Muscle of leg (tissue), 11 donors: ENCODE measurements around the gene GPC1. TPM values are rescaled to one million over a fixed set of nuclear protein-coding genes. Genes with fewer than 3 reads are reported as not detected.
"Not testable (repeated sequence)": the region's sequence is repeated elsewhere in the genome, so short reads cannot be mapped to it uniquely, and the experiment has no call there.

ENCODE experiments used
- DNase-seq: peaks from one replicate; pipeline ENCODE4 v3.0.0; 2013
- H3K27ac ChIP-seq: one replicate; pipeline ENCODE4 v1.5.1; 2013; ENCODE audit warnings: mild to moderate bottlenecking, low read length, control low read depth
- H3K27me3 ChIP-seq: one replicate; pipeline ENCODE4 v1.6.1; 2013; ENCODE audit warnings: low read length; ENCODE audit not compliant: control insufficient read depth, insufficient read depth
- H3K36me3 ChIP-seq: one replicate; pipeline ENCODE4 v1.6.1; 2013; ENCODE audit warnings: low read length; ENCODE audit not compliant: control insufficient read depth, insufficient read depth
- H3K4me1 ChIP-seq: one replicate; pipeline ENCODE4 v1.6.1; 2013; ENCODE audit warnings: low read length; ENCODE audit not compliant: control insufficient read depth, insufficient read depth
- H3K4me3 ChIP-seq: one replicate; pipeline ENCODE4 v1.5.1; 2013; ENCODE audit warnings: low read length, control low read depth
- H3K9me3 ChIP-seq: replicated peaks from 2 replicates; pipeline ENCODE4 v1.6.1; 2013; ENCODE audit warnings: low read depth, low read length; ENCODE audit not compliant: control insufficient read depth
- WGBS: methylation state at CpG from one replicate; pipeline ENCODE4 v1.1.5; 2013; ENCODE audit warnings: missing lambda C conversion rate; ENCODE audit not compliant: insufficient coverage; 5-methylcytosine and 5-hydroxymethylcytosine counted together
- polyA plus RNA-seq, 8 donors: library from polyadenylated mRNA; unstranded; fragments of 120-200 nt; gene quantifications; one replicate each; pipeline versions ENCODE4 v1.2.1 to v1.2.3, GENCODE V29; 2013; ENCODE audit warnings: inconsistent platforms in 1 of 8, low replicate concordance in 1 of 8; ENCODE audit not compliant: insufficient read length in 8 of 8, insufficient read depth in 1 of 8
- total RNA-seq: library from RNA; stranded (reverse); fragments of 120-200 nt; gene quantifications from one replicate; pipeline ENCODE4 v1.2.4, GENCODE V29; 2013

GPC1 gene
- total and polyA plus RNA-seq, 9 donors, result 21.1 to 111 (median 97.7) TPM

DNA sequence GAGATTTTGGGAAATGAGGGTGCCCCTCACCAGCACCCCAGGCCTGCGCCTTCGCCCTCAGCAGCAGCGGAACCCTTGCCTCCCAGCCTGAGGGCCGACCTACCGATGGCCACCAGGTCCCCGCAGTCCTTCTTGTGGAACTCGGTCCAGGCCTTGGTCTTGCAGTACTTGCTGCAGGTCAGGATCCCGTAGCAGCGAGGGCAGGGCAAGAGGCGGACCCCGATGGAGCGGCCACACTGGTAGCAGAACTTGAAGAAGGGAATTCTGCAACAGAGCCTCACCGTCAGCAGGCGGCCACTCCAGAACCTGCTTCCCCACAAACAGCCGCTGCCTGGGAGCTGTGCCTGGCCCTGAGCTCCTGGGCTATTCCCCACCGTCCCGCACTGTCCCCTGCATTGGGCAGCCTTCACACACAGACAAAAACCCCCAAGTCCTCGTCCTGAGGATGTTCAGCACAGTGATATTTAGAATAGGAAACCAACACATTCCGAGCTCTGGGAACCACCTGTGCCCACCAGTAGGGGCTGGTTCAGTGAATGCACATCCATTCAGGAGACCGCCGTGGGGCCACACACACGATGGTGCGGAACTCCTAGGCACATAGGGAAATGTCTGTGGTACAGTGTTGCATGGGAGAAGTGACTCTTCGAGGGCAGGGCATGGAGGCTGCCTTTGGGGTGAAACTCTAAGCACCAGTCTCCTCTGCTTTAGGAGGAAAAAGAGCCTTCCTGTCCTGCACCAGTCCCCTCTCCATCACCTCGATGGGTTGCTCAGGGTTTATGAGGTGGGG is 45.6 kb downstream of the GPC1 start:
- Histone ChIP-seq H3K4me1 (no peaks in the 10 kb centered on the region), H3K36me3 (no peaks in the 10 kb centered on the region), H3K27me3 (no peaks in the 10 kb centered on the region), H3K9me3 (no peaks in the 10 kb centered on the region), H3K27ac (no peak overlapping the region), H3K4me3 (no peak overlapping the region)
- no peak for DNase-seq
- WGBS, result 90% methylated on average over 22 of the region's 25 CpGs

DNA sequence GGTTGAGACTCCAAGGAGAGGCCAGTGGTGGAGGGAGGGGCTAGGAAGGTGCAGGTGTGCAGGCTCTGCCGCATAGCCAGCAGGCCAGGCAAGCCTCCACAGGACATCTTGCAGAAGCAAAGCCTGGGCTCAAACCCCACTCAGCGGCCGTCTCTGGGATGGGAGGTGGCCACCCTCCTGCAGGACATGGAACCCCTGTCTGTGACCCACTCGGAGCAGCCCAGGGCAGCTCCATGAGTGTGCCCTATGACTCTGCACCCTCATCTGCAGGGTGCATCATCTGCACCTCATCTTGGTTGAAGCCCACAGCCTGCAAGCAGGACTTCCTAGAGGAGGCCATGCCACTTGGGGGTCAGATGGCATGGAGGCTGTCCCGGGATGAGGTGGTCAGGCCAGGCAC is 46.3 kb downstream of the GPC1 start:
- no peaks in the 10 kb centered on the region for H3K4me1 ChIP-seq
- H3K27me3 ChIP-seq, result no peaks in the 10 kb centered on the region
- DNase-seq, result no peak
- no peaks in the 10 kb centered on the region for H3K36me3 ChIP-seq
- peaks cover 5% of the 10 kb centered on the region for H3K9me3 ChIP-seq
- H3K4me3 ChIP-seq, result no peak overlapping the region
- 86% methylated on average over 5 of the region's 5 CpGs for WGBS
- H3K27ac ChIP-seq, result no peak overlapping the region

DNA sequence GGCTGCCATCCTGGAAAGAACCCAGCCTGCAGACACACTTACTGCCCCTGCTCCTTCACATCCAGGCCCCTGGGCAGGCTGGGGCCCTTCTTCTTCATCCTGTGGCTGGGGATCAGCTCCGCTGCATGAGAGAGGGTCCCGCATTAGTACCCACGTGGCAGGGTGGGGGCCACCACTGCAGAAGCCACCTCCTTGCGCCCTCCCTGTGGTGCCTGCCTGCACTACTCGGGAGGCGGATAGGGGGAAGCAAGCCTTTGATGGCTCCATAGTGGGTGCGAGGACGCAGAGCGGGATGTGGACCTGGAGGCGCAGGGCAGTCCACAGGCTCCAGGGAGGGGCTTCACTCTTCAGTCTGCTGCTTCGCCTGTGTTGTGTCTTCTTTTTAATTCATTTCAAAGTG is 46.7 kb downstream of the GPC1 start:
- Histone ChIP-seq H3K4me3 (no peak overlapping the region), H3K27ac (no peak overlapping the region), H3K9me3 (peaks cover 8% of the 10 kb centered on the region), H3K4me1 (no peaks in the 10 kb centered on the region), H3K36me3 (no peaks in the 10 kb centered on the region), H3K27me3 (no peaks in the 10 kb centered on the region)
- 86% methylated on average over 7 of the region's 11 CpGs for WGBS
- no peak for DNase-seq

DNA sequence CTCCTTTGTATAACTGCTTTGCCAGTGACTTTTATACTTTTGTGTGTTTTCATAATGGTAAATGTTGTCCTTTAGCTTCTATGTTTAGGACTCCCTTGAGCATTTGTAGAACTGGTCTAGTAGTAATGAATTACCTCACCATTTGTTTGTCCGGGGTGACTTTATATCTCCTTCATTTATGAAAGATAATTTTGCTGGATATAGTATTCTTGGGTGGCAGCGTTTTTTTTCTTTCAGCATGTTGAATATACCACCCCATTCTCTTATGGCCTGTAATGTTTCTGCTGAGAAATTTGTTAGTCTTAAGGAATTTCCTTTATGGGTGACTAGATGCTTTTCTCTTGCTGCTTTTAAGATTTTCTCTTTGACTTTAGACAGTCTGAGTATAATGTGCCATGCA is 56.0 kb downstream of the GPC1 start:
- Histone ChIP-seq H3K27ac (no peak overlapping the region), H3K4me3 (no peak overlapping the region), H3K4me1 (no peaks in the 10 kb centered on the region), H3K9me3 (peaks cover 27% of the 10 kb centered on the region), H3K27me3 (no peaks in the 10 kb centered on the region), H3K36me3 (peaks cover 3% of the 10 kb centered on the region)
- DNase-seq, result no peak
- no CpG with 5 or more reads among the region's 2 CpGs for WGBS

DNA sequence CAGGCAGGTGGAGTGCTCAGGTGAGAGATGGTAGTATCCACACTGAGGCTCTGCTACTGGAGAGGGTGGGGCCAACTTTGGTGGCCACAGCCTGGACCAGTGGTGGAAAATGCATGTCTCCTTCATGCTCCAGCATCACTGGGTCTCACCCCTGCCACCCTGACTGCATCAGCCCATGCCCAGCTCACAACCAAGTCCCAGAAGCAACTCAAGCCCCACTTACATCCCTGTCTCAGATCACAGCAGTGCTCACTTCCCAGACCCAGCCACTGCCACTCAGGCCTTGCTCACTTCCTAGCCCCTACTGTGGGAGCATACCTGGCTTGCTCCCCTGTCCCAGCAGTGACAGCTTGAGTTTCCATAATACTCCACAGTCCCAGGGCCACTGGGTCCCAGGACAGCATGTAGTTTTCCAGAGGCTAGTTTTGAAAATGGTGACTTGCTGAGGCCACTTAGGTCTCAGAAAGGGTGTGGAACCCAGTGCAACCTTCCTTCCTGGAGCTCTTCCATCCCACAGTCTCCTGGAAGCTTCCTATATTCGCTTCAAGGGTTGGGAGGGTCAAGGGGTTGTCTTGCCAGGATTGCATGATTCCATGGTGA is 58.8 kb downstream of the GPC1 start:
- Histone ChIP-seq H3K27ac (no peak overlapping the region), H3K4me1 (no peaks in the 10 kb centered on the region), H3K36me3 (peaks cover 6% of the 10 kb centered on the region), H3K4me3 (no peak overlapping the region), H3K27me3 (no peaks in the 10 kb centered on the region), H3K9me3 (peaks cover 12% of the 10 kb centered on the region)
- WGBS, result no CpG with 5 or more reads among the region's 1 CpG
- DNase-seq, result no peak

DNA sequence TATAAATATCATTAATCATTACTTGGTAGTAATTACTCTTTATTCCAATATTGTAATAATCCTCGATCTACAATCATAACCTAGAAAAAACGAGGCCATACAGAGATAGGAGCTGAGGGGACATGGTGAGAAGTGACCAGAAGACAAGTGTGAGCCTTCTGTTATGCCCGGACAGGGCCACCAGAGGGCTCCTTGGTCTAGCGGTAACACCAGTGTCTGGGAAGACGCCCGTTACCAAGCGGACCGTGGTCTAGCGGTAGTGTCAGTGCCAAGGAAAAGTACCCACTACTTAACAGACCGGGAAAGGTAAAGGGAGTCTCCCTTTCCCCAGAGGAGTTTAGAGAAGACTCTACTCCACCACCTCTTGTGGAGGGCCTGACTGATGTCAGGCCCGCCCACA is 59.5 kb downstream of the GPC1 start:
- H3K4me3 ChIP-seq, H3K27me3 ChIP-seq, H3K4me1 ChIP-seq, H3K27ac ChIP-seq, H3K9me3 ChIP-seq, DNase-seq: not testable (repeated sequence)
- H3K36me3 ChIP-seq, result peaks cover 12% of the 10 kb centered on the region
- WGBS, result 76% methylated on average over 4 of the region's 11 CpGs

DNA sequence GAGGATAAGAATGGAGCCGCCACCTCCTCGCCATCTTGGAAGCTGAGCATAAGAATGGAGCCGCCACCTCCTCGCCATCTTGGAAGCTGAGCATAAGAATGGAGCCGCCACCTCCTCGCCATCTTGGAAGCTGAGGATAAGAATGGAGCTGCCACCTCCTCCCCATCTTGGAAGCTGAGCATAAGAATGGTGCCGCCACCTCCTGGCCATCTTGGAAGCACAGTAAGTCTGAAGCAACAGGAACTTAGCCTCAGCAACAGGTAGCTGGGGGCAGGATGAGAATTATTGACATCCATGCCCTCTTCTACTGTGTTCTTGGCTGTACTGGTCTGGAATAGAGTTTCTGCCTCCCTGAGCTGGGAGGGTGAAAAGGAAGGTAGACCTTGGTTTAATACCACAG is 61.6 kb downstream of the GPC1 start:
- H3K27ac ChIP-seq, H3K4me3 ChIP-seq, DNase-seq, H3K4me1 ChIP-seq, H3K27me3 ChIP-seq, H3K9me3 ChIP-seq: not testable (repeated sequence)
- peaks cover 14% of the 10 kb centered on the region for H3K36me3 ChIP-seq
- WGBS, result 93% methylated on average over 6 of the region's 7 CpGs

DNA sequence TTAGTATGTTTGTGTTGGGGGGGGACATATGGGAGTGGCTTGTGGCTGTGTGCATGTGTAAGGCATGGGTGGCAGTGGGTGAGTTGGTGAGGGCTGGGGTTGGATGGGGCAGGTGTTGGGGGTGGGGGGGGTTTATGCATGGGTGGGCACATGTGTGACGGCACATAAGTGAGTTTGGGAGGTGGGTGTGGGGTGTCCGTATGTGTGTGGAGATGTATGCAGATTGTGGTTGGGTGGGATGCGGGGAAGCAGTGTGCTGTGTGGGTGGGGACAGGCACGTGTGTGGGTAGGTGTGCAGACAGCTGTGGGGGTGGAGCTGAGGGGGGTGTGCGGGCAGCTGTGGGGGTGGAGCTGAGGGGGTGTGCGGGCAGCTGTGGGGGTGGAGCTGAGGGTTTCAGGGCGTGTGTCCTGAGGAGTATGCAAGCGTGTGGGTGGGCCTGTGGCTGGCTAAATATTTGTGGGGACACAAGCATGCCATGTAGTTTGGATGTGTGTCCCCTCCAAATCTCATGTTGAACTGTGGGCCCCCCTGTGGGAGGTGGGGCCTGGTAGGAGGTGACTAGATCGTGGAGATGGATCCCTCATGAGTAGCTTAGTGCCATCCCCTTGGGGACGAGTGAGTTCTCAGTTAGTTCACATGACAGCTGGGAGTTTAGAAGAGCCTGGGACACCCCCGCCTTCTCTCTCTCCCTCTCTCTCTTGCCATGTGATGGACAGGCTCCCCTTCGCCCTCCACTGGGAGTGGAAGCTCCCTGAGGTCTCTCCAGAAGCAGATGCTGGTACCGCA is 62.9 kb downstream of the GPC1 start:
- Histone ChIP-seq H3K36me3 (peaks cover 14% of the 10 kb centered on the region), H3K27me3 (no peaks in the 10 kb centered on the region), H3K27ac (no peak overlapping the region), H3K9me3 (no peaks in the 10 kb centered on the region), H3K4me1 (no peaks in the 10 kb centered on the region), H3K4me3 (no peak overlapping the region)
- DNase-seq, result no peak
- 80% methylated on average over 10 of the region's 13 CpGs for WGBS

DNA sequence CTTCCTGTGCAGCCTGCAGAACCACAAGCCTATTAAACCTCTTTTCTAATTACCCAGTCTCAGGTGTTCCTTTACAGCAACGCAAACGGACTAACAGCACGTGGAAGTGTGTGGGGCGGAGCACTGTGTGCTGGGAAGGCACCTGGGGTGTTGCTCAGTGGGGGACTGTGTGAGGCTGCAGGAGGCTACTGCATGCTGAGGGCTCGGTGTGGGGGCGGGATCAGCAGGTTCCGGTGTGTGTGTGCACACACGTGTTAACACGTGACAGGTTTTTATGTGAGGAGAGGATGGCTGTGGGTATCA is 63.4 kb downstream of the GPC1 start:
- 84% methylated on average over 8 of the region's 9 CpGs for WGBS
- no peaks in the 10 kb centered on the region for H3K4me1 ChIP-seq
- no peak overlapping the region for H3K4me3 ChIP-seq
- H3K36me3 ChIP-seq, result peaks cover 11% of the 10 kb centered on the region
- no peak overlapping the region for H3K27ac ChIP-seq
- no peaks in the 10 kb centered on the region for H3K27me3 ChIP-seq
- H3K9me3 ChIP-seq, result no peaks in the 10 kb centered on the region
- no peak for DNase-seq
